ENCODE measurements around the gene NUDT10.

The NUDT10 gene

DNA sequence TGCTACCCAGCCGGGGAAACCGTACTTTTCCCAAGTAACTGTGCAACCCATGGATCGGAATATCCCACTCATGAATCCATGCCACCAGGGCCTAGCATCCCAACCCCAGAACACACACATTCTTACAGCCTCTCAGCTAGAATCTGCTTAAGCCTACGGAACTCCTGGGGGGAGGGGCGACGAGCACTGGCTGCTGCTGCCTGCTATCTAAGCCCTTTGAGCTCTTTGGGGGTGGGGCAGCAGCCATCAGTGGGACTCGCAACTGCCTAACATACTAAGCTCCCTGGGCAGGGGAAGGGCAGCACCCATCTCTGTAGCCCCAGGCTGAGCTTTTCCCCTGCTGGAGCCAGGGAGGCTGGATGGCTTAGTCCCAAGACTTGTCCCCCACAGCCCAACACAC, 28.6 kb downstream of the NUDT10 start:
- no peak for DNase-seq (ENCODE audit: low spot score)
- TF ChIP-seq, protein P1, sequence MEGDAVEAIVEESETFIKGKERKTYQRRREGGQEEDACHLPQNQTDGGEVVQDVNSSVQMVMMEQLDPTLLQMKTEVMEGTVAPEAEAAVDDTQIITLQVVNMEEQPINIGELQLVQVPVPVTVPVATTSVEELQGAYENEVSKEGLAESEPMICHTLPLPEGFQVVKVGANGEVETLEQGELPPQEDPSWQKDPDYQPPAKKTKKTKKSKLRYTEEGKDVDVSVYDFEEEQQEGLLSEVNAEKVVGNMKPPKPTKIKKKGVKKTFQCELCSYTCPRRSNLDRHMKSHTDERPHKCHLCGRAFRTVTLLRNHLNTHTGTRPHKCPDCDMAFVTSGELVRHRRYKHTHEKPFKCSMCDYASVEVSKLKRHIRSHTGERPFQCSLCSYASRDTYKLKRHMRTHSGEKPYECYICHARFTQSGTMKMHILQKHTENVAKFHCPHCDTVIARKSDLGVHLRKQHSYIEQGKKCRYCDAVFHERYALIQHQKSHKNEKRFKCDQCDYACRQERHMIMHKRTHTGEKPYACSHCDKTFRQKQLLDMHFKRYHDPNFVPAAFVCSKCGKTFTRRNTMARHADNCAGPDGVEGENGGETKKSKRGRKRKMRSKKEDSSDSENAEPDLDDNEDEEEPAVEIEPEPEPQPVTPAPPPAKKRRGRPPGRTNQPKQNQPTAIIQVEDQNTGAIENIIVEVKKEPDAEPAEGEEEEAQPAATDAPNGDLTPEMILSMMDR (IDR thresholded peaks at IDR 0.05; ENCODE audit: extremely low read depth, missing control alignments): no peak

DNA sequence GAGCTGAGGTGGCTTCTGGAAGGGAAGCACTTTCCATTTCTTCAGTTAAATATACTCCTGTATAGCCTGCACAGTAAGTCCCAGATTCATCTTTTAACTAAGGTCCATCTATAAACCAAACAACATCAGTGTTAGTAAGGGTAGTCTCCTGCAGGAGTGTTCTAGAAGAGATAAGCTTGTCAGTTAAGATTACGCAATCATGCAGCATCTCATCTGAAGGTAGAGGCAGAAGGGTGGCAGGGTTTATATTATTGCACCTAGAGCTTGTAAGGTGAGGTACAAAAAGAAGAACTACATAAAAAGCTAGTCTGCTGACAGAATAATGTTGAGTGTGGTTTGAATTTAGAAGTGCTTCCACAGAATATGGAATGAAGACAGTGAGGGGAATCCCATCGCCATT, 44.0 kb downstream of the NUDT10 start:
- DNase-seq (ENCODE audit: low spot score): no peak
- TF ChIP-seq, protein P1 (IDR thresholded peaks at IDR 0.05; ENCODE audit: extremely low read depth, missing control alignments): no peak

All from GM20000 (cell line).